Measurements from ENCODE around the gene ALOX5.

ALOX5 gene

GRCh38 chr10:45444022-45444421, 70.0 kb downstream of the ALOX5 start:
- no peak for DNase-seq

- DNase-seq: no peak
Observed at GRCh38 chr10:45444976-45445898, 71.2 kb downstream of the ALOX5 start.

DNA sequence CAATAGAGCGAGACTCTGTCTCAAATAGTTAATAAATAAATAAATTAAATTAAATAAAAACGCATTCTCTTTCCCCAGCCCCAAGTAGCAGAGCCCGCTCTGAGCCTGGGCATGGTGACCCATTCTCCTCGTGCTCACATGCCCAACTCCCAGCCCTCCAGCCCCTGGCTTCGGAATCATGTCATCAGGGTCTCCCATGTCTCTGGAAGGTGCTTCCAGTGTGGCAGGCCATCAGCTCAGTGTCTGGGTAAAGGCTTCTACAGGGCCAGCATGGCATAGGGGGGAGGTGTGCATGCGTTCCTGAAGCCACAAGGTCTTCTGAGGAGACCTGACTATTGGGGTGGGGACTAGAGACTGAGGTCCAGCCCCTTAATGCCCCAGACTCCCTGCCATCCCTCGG, 72.8 kb downstream of the ALOX5 start:
- DNase-seq: no peak

DNA sequence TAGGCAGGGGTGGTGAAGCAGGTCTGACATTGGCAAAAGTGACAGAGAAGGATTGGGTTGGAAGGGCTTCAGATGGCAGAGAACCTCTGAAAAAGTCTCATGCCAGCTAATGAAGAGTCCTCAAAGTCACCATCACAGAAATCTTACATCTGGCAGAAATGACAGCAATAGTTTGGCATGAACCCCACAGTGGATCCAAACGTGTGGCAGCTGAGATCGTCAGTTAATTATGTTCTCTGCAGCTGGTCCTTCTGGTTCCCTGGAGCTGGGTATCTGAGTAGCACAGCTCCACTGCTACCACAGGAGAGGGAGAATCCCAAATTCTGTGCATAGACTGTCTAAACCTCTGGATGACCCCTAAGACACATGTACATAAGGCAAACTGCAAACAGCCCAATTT, 73.4 kb downstream of the ALOX5 start:
- no peak for DNase-seq

DNA sequence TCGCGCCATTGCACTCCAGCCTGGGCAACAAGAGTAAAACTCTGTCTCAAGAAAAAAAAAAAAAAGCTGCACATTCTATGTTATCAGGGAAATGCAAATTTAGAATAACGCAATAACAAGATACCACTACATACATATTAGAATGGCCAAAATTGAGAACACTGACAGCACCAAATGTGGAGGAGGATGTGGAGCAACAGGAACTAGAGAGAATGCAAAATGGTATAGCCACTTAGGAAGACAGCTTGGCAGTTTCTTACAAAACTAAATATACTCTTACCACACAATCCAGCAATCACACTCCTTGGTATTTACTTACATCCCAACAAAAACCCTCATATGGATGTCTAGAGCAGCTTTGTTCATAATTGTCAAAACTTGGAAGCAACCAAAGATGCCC, 76.8 kb downstream of the ALOX5 start:
- DNase-seq: no peak

GRCh38 chr10:45451407-45451806, 77.4 kb downstream of the ALOX5 start:
- DNase-seq: no peak

GRCh38 chr10:45452268-45452667, 78.3 kb downstream of the ALOX5 start:
- DNase-seq: no peak

DNA sequence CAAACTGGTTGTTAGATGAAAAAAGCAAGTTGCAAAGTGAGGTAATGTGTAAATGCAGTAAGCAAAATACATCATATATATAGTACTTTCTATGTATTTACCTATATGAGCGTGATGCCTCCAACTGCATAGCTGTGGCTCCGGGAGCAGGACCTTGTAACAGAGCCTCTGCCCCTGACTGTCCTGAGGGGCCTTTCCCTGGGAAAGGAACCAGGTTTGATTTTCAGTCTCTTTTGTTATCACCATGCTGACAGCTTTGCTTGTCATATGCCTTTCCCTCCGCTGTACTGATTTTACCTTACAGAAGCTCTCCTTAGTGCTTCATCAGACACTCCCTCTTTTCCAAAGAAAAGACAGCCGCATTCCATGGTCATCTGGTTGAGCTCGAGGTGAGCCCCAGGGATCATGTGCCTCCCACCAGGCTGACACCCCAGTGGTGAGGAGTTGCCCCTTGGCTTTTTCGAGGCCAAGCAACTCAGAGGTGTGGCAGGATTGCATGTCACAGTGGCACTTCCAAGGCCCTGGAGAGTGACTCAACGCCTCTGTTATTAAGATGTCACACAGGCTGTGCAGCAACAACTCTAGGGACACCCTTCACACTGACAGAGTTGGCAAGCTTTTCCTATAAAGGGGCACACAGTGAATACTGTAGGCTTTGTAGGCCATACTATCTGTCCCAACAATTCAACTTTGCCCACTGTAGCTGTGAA, 78.9 kb downstream of the ALOX5 start:
- DNase-seq: no peak

- DNase-seq: no peak
Observed at GRCh38 chr10:45453639-45454255, 79.7 kb downstream of the ALOX5 start.

- no peak for DNase-seq
Observed at GRCh38 chr10:45454262-45454661, 80.2 kb downstream of the ALOX5 start.

DNA sequence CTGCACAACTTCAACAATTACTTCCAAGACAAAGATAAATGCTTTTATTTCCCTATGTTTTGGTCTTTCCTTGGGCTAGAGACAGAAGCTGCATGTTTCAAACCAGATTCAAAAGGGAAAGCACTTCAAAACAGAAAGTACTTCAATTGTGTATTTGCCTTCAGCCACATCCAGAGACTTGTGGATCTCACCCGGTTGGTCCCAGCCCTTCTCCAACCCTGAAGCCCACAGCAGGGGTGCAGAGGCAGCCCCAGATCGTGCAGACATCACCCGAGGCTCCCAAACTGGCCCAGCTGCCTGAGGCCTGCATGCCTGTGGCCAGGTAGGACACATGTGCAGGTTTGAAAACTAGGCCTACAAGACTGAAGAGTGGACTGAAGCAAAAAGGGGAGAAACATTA, 80.8 kb downstream of the ALOX5 start:
- DNase-seq: no peak

DNA sequence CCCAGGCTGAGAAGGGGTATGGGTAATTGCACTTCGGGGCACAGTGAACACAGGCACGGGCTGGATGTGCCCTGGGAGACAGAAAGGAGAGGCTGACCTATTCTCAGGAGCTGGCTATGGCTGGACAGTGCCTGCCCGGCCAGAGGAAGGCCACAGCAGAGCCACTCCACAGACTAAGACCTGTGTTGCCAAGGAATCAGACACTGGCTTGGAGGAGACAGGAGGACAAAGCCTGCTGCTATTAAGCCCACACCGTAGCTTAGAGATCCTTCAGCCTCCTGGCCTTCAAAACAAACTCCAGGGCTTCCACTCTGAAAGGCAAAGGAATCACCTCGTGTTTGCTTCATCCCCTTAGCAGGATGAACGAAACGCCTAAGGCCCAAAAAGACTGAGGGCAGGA, 82.2 kb downstream of the ALOX5 start:
- DNase-seq: no peak

- DNase-seq: no peak
Observed at GRCh38 chr10:45456822-45457221, 82.8 kb downstream of the ALOX5 start.

DNA sequence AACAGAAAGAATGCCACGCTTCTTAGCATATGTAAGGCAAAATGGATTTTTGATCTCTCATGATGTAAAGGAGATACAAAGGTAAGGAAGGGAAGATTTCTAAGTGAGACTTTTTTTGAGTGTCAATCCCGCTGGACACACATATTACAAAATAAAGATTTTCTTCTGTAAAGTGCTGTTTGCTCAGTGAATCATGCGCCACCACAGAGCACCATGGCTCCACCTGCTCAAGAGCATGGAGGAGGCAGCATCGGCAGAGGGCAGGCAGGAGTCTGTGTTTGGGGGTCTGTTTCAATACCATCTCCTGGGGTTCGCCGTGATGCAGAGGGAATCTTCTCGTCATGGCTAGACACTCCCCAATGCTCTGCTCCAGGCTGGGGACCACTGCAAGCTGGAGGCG, 83.5 kb downstream of the ALOX5 start:
- no peak for DNase-seq

GRCh38 chr10:45460235-45460878, 86.3 kb downstream of the ALOX5 start:
- DNase-seq: no peak

DNA sequence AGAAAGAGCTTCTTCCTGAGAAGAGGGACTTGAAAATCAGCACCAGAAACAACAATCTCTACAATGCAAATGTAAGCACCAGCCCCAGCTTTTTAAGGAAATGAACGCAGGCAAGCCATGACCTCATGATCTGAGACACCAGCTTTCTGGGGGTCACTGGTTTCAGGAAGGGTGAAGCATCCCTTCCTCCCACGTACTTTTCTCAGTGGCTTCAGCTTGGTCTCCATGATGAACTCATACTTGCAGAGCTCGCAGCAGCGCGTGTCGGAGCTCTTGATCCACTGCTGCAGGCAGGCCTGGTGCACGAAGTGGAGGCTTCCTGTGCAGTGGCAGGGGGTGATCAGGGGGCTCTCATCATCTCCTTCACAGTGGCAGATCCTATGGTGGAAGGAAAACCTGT, 87.0 kb downstream of the ALOX5 start:
- DNase-seq: no peak

- DNase-seq: no peak
Observed at GRCh38 chr10:45463244-45464116, 89.5 kb downstream of the ALOX5 start.

DNA sequence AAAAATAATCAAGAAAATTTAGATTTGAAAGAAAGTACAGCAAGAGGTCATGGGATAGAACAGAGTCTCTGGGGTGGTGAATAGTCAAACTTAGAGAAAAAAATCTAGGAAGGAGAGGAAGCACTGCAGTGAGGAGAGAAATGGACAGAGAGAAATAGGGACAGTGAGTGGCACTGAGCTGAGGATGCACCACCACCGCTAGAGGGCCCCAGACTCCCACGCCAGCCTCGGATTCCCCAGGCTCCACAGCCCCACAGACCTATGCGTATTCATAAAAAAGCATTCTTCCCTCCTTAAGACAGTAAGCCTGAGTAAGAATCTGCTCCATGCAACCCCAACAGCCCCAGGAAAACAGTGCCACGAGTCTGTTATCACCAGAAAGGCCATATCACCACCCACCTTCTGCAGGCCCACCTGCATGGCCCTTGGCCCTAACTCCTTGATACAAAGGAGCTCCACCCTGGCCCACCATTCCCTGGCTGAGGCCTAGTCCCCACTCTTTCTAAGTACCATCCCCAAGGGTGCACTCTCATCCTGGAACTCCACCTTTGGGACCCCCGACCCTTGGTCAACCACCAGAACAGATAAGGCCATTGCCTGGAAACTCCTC, 91.0 kb downstream of the ALOX5 start:
- peak; percentile 47 to 55 (median 52) for DNase-seq

GRCh38 chr10:45466784-45467183, 92.8 kb downstream of the ALOX5 start:
- no peak for DNase-seq

DNA sequence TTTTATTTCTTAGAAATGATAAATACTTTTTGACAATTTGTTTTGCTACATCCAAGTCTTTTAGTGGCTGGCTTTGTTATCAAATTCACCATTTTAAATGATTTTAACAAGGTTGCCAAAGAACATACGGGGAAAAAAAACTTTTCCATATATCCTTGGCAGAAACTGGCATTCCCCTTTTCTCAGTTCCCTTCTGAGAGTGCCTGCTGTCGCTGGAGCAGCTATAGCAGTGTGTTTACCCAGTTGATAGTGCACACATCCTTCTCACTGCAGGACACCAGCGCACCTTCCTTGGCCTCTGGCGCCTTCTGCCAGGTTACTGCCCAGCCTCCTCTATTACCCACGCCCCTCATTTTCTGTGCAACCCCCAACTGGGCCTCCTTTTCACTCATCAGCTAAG, 94.1 kb downstream of the ALOX5 start:
- DNase-seq: no peak

DNA sequence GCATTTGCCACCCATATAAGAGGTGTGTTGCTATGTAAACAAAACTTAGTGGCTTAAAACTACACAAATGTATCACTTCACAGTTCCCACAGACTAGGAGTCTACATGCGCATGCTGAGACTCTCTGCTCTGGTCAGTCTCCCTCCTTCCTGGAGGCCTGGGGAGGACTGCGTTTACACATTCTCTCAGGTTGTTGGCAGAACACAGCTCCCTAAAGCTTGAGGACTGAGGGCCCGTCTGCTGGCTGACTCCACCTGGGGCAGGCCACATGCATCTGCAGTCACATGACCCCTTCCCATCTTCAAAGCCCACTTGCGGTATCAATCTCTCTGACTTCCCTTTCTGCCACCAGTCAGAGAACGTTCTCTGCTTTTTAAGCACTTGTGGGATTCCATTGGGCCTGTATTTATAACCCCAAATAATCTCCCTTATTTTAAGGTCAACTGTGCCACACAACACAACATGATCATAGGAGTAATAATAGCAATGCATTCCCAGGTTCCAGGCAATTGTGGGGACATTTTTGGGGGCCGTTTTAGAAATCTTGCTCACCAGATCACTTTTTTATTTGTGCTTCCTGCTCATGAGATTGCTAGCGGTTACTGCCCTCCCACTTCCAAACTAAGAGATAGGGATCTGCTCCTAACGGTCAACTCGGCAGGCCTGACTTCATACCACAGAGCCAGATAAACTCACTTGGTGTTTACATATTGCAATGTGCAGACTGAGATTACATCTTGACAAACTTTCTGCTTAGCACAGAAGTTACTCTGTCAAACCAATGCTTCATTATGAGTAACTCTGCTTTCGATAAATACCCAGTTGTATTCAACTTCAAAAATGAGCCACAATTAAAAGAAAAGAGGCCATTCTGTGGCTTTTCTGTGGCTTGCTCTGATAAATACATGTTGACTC, 96.3 kb downstream of the ALOX5 start:
- no peak for DNase-seq

All from activated CD4-positive, CD25-positive, alpha-beta regulatory T cell (primary cell).